Measurements from ENCODE around the gene HDDC2. TPM values are rescaled to one million over a fixed set of nuclear protein-coding genes. Genes with fewer than 3 reads are reported as not detected.

Gene HDDC2
- total and polyA plus RNA-seq, 12 donors, result 70.9 to 107 (median 103) TPM

GRCh38 chr6:125273251-125273650 is 28.5 kb downstream of the HDDC2 start:
- no peaks in the 10 kb centered on the region for H3K9me3 ChIP-seq
- intact Hi-C loops (cut with DNase I), result loop anchor here in 1 of 10 donors (10.0 kb wide), 1 partner anchor 108 kb away; no protein-coding TSS in a partner anchor
- DNase-seq (no peak), ATAC-seq (peak in 1 of 8 donors; percentile 18)
- TF ChIP-seq, protein P1, sequence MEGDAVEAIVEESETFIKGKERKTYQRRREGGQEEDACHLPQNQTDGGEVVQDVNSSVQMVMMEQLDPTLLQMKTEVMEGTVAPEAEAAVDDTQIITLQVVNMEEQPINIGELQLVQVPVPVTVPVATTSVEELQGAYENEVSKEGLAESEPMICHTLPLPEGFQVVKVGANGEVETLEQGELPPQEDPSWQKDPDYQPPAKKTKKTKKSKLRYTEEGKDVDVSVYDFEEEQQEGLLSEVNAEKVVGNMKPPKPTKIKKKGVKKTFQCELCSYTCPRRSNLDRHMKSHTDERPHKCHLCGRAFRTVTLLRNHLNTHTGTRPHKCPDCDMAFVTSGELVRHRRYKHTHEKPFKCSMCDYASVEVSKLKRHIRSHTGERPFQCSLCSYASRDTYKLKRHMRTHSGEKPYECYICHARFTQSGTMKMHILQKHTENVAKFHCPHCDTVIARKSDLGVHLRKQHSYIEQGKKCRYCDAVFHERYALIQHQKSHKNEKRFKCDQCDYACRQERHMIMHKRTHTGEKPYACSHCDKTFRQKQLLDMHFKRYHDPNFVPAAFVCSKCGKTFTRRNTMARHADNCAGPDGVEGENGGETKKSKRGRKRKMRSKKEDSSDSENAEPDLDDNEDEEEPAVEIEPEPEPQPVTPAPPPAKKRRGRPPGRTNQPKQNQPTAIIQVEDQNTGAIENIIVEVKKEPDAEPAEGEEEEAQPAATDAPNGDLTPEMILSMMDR (IDR thresholded peaks at IDR 0.05), result no peak
- H3K4me1 ChIP-seq, result peaks cover 0 to 15% (median 3%) of the 10 kb centered on the region in 9 donors
- H3K4me3 ChIP-seq, result no peak overlapping the region
- H3K36me3 ChIP-seq, result peaks cover 0 to 66% (median 17%) of the 10 kb centered on the region in 9 donors
- 98 to 99% methylated on average over 8 of the region's 8 CpGs for WGBS, 2 donors
- H3K27me3 ChIP-seq, result no peaks in the 10 kb centered on the region
- no peak overlapping the region for H3K27ac ChIP-seq

DNA sequence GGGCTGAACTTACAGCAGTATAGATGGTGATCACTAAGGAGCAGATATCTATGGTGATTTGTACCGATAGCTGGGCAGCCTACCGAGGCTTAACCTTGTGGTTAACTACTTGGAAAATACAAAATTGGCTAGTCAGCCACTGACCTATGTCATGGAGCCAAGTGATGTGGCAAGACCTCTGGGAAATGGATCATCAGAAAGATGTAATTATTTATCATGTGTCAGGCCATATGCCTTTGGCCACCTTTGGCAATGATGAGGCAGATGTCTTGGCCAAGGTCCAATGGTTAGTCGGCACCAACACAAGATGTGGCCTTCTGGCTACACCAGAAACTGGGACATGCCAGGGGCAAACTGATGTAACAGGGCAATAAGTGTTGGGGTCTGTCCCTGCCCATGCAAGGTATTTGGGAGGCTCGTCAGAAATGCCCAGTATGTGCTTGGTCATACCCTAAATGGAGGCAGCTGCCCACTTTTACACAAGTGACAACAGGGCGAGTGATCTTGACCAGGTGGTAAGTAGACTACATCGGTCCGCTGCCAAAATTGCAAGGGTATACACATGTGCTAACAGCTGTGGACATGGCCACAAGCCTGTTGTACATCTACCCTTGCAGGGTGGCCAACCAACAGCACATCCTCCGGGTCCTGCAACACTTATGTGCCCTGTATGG is 30.1 kb downstream of the HDDC2 start:
- H3K36me3 ChIP-seq, result peaks cover 0 to 53% (median 17%) of the 10 kb centered on the region in 9 donors
- no peak for DNase-seq
- no peak for ATAC-seq
- no peaks in the 10 kb centered on the region for H3K9me3 ChIP-seq
- WGBS, 2 donors, result 91 to 93% methylated on average over 8 of the region's 8 CpGs
- no peak overlapping the region for H3K27ac ChIP-seq
- H3K4me3 ChIP-seq, result no peak overlapping the region
- TF ChIP-seq, protein P1 (IDR thresholded peaks at IDR 0.05), result no peak
- H3K4me1 ChIP-seq, result peaks cover 0 to 21% (median 4%) of the 10 kb centered on the region in 9 donors
- intact Hi-C loops (cut with DNase I), result loop anchor here in 1 of 10 donors (10.0 kb wide), 1 partner anchor 107 kb away; no protein-coding TSS in a partner anchor
- no peaks in the 10 kb centered on the region for H3K27me3 ChIP-seq

- Histone ChIP-seq H3K27me3 (no peaks in the 10 kb centered on the region), H3K27ac (no peak overlapping the region), H3K4me3 (no peak overlapping the region), H3K36me3 (peaks cover 0 to 40% (median 17%) of the 10 kb centered on the region in 9 donors), H3K9me3 (no peaks in the 10 kb centered on the region), H3K4me1 (peaks cover 0 to 21% (median 4%) of the 10 kb centered on the region in 9 donors)
- DNase-seq (no peak), ATAC-seq (no peak)
- intact Hi-C loops (cut with DNase I), result loop anchor here in 1 of 10 donors (10.0 kb wide), 1 partner anchor 106 kb away; no protein-coding TSS in a partner anchor
- WGBS, 2 donors, result 98 to 99% methylated on average over 4 of the region's 4 CpGs
- TF ChIP-seq, protein P1 (IDR thresholded peaks at IDR 0.05), result no peak
Observed at GRCh38 chr6:125270380-125270779, 31.4 kb downstream of the HDDC2 start.

DNA sequence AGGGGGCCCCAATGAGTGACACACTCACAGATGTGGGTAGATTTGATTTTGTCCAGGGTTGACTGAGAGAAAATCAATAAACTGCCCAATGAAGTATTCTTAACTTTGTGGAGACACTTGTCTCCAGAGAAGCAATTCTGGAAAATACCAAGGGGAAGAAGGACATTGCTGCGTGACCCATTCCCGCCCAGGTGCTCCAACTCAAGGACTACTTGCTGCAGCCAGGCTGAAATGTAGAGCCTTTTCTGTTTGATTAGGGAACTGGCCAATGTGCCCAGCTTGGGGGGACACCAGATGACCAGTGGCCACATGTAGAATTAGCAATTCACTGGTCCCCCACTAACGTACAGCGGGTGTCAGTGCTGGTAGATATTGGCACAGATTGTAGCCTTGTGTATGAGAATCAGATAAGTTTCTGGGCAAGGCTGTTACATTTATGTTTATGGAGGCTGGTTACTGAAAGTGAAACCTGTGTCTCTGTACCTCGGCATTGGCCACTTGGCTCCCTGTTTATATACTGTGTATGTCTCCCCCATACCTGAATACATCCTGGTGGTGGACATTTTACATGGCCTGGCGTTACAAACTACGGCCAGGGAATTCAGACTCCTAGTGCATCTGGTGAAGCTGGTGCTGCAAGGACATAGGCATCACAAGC is 32.3 kb downstream of the HDDC2 start:
- Histone ChIP-seq H3K4me1 (peaks cover 0 to 12% (median under 1%) of the 10 kb centered on the region in 9 donors), H3K27me3 (no peaks in the 10 kb centered on the region), H3K36me3 (peaks cover 0 to 35% (median 17%) of the 10 kb centered on the region in 9 donors), H3K27ac (no peak overlapping the region), H3K4me3 (no peak overlapping the region), H3K9me3 (no peaks in the 10 kb centered on the region)
- TF ChIP-seq, protein P1 (IDR thresholded peaks at IDR 0.05), result no peak
- DNase-seq (no peak), ATAC-seq (no peak)
- 95 to 98% methylated on average over 7 of the region's 7 CpGs for WGBS, 2 donors
- intact Hi-C loops (cut with DNase I), result no loop called here
